H9 (cell line): ENCODE measurements around the gene PACSIN3. TPM values are rescaled to one million over a fixed set of nuclear protein-coding genes. Genes with fewer than 3 reads are reported as not detected.
A peak's percentile ranks its signal among the peaks of the same experiment; 100 is the strongest.

Source experiments
- DNase-seq: peaks from one replicate; pipeline ENCODE4 v3.0.0-alpha.2; 2017
- H2AFZ ChIP-seq: one replicate; pipeline ENCODE4 v1.6.1; 2013; ENCODE audit warnings: mild to moderate bottlenecking, low read length, control low read depth, moderate library complexity
- H2AK5ac ChIP-seq: 2 replicates; pipeline ENCODE4 v1.6.1; 2013; ENCODE audit warnings: low read length, control low read depth, mixed read lengths; ENCODE audit not compliant: insufficient read length
- H2BK120ac ChIP-seq: one replicate; pipeline ENCODE4 v1.6.1; 2013; ENCODE audit warnings: low read depth, mild to moderate bottlenecking, low read length, control low read depth, inconsistent platforms; ENCODE audit not compliant: poor library complexity, severe bottlenecking
- H2BK12ac ChIP-seq: 2 replicates; pipeline ENCODE4 v1.6.1; 2013; ENCODE audit warnings: low read length, control low read depth, mixed read lengths, low read depth; ENCODE audit not compliant: insufficient read length
- H2BK15ac ChIP-seq: 2 replicates; pipeline ENCODE4 v1.6.1; 2013; ENCODE audit warnings: low read depth, low read length, control low read depth
- H2BK20ac ChIP-seq: one replicate; pipeline ENCODE4 v1.6.1; 2013; ENCODE audit warnings: low read depth, mild to moderate bottlenecking, low read length, control low read depth, inconsistent platforms; ENCODE audit not compliant: poor library complexity, severe bottlenecking
- H2BK5ac ChIP-seq: 2 replicates; pipeline ENCODE4 v1.6.1; 2013; ENCODE audit warnings: low read length, control low read depth, mixed read lengths; ENCODE audit not compliant: insufficient read length
- H3K14ac ChIP-seq: 2 replicates; pipeline ENCODE4 v1.6.1; 2013; ENCODE audit warnings: low read length, control low read depth; ENCODE audit not compliant: insufficient read depth
- H3K18ac ChIP-seq: 2 replicates; pipeline ENCODE4 v1.6.1; 2013; ENCODE audit warnings: low read depth, mild to moderate bottlenecking, mixed read lengths, low read length, control low read depth; ENCODE audit not compliant: insufficient read length
- H3K23ac ChIP-seq: 2 replicates; pipeline ENCODE4 v1.6.1; 2013; ENCODE audit warnings: low read length, control low read depth, mixed read lengths, low read depth; ENCODE audit not compliant: insufficient read length
- H3K23me2 ChIP-seq: 2 replicates; pipeline ENCODE4 v1.6.1; 2013; ENCODE audit warnings: low read depth, mild to moderate bottlenecking, mixed read lengths, low read length, control low read depth; ENCODE audit not compliant: insufficient read length, poor library complexity, severe bottlenecking
- H3K27ac ChIP-seq: 2 replicates; pipeline ENCODE4 v1.5.1; 2013; ENCODE audit warnings: low read length, control low read depth, mixed read lengths, low read depth; ENCODE audit not compliant: insufficient read length
- H3K27me3 ChIP-seq: 2 replicates; pipeline ENCODE4 v1.6.1; 2013; ENCODE audit warnings: low read length, control low read depth, inconsistent platforms; ENCODE audit not compliant: insufficient read depth
- H3K4ac ChIP-seq: 2 replicates; pipeline ENCODE4 v1.6.1; 2013; ENCODE audit warnings: low read depth, mild to moderate bottlenecking, control low read depth, inconsistent platforms, low read length, moderate library complexity
- H3K4me1 ChIP-seq: 2 replicates; pipeline ENCODE4 v1.6.1; 2013; ENCODE audit warnings: low read length, control low read depth, inconsistent platforms; ENCODE audit not compliant: insufficient read depth
- H3K4me2 ChIP-seq: 2 replicates; pipeline ENCODE4 v1.6.1; 2013; ENCODE audit warnings: low read length, control low read depth, mixed read lengths; ENCODE audit not compliant: insufficient read length, insufficient read depth
- H3K56ac ChIP-seq: 2 replicates; pipeline ENCODE4 v1.6.1; 2013; ENCODE audit warnings: low read depth, mild to moderate bottlenecking, mixed read lengths, low read length, control low read depth; ENCODE audit not compliant: insufficient read length
- H3K79me1 ChIP-seq: 2 replicates; pipeline ENCODE4 v1.6.1; 2013; ENCODE audit warnings: low read depth, mild to moderate bottlenecking, moderate library complexity, low read length, control low read depth, inconsistent platforms; ENCODE audit not compliant: insufficient read depth, poor library complexity, severe bottlenecking
- H3K79me2 ChIP-seq: 2 replicates; pipeline ENCODE4 v1.6.1; 2013; ENCODE audit warnings: low read length, control low read depth, inconsistent platforms; ENCODE audit not compliant: insufficient read depth
- H3K9ac ChIP-seq: 2 replicates; pipeline ENCODE4 v1.6.1; 2013; ENCODE audit warnings: low read length, control low read depth, mixed read lengths; ENCODE audit not compliant: insufficient read length; ENCODE audit errors: extremely low read depth
- H3K9me3 ChIP-seq: one replicate; pipeline ENCODE4 v1.6.1; 2013; ENCODE audit warnings: low read depth, low read length, inconsistent platforms; ENCODE audit not compliant: control insufficient read depth
- H3T11ph ChIP-seq: one replicate; pipeline ENCODE4 v1.6.1; 2013; ENCODE audit warnings: mild to moderate bottlenecking, low read length, control low read depth, inconsistent platforms
- H4K20me1 ChIP-seq: one replicate; pipeline ENCODE4 v1.6.1; 2013; ENCODE audit not compliant: control insufficient read depth, insufficient read length, insufficient read depth
- H4K5ac ChIP-seq: 2 replicates; pipeline ENCODE4 v1.6.1; 2013; ENCODE audit warnings: low read depth, mild to moderate bottlenecking, mixed read lengths, low read length, control low read depth; ENCODE audit not compliant: insufficient read length
- H4K8ac ChIP-seq: replicated peaks from 2 replicates; pipeline ENCODE4 v1.6.1; 2013; ENCODE audit warnings: low read length, control low read depth, mixed read lengths, low read depth; ENCODE audit not compliant: insufficient read length
- H4K91ac ChIP-seq: 2 replicates; pipeline ENCODE4 v1.6.1; 2013; ENCODE audit warnings: low read depth, mild to moderate bottlenecking, moderate library complexity, mixed read lengths, low read length, control low read depth; ENCODE audit not compliant: insufficient read length
- H3K27ac Mint-ChIP-seq, 3 experiments: 2 replicates in 2 of 3; 3 replicates in 1 of 3; pipeline ENCODE4 v1.8.0; 2020 to 2021; ENCODE audit warnings: mixed read lengths in 3 of 3, mild to moderate bottlenecking in 1 of 3, moderate library complexity in 1 of 3
- H3K27me3 Mint-ChIP-seq: 2 replicates; pipeline ENCODE4 v1.8.0; 2021; ENCODE audit warnings: low read depth, mild to moderate bottlenecking, moderate library complexity, mixed read lengths
- H3K36me3 Mint-ChIP-seq, 3 experiments: 2 replicates in 2 of 3; 3 replicates in 1 of 3; pipeline ENCODE4 v1.8.0; 2020 to 2021; ENCODE audit warnings: low read depth in 3 of 3, mixed read lengths in 3 of 3; ENCODE audit not compliant: insufficient read depth in 1 of 3
- H3K4me1 Mint-ChIP-seq, 2 experiments: 2 replicates each; pipeline ENCODE4 v1.8.0; 2020; ENCODE audit warnings: mixed read lengths in 2 of 2
- H3K4me3 Mint-ChIP-seq, 2 experiments: 2 replicates in 1 of 2; 3 replicates in 1 of 2; pipeline ENCODE4 v1.8.0; 2020 to 2021; ENCODE audit warnings: mild to moderate bottlenecking in 2 of 2, mixed read lengths in 2 of 2, moderate library complexity in 1 of 2
- H3K9me3 Mint-ChIP-seq, 2 experiments: 2 replicates in 1 of 2; 3 replicates in 1 of 2; pipeline ENCODE4 v1.8.0; 2020; ENCODE audit warnings: mild to moderate bottlenecking in 2 of 2, mixed read lengths in 2 of 2, moderate library complexity in 1 of 2
- WGBS: extraction: QIAGEN DNeasy Blood & Tissue Kit; methylation state at CpG from one replicate; pipeline ENCODE4 v1.1.7; 2013; ENCODE audit warnings: missing lambda C conversion rate, low lambda C conversion rate, mixed read lengths; ENCODE audit not compliant: insufficient read length; ENCODE audit errors: extremely low coverage; 5-methylcytosine and 5-hydroxymethylcytosine counted together
- total RNA-seq: library from RNA; stranded (reverse); gene quantifications from 2 replicates; pipeline ENCODE4 v1.2.1, GENCODE V29; 2021
- TF ChIP-seq, protein P1 (sequence below): fragments of 200-600 bp; sonication (generic); conservative IDR thresholded peaks from 3 replicates; pipeline ENCODE4 v1.8.0; 2021; ENCODE audit warnings: antibody characterized with exemption, mild to moderate bottlenecking

The PACSIN3 gene
- total RNA-seq, 1 experiment from 2014 or later = 63.0 TPM

DNA sequence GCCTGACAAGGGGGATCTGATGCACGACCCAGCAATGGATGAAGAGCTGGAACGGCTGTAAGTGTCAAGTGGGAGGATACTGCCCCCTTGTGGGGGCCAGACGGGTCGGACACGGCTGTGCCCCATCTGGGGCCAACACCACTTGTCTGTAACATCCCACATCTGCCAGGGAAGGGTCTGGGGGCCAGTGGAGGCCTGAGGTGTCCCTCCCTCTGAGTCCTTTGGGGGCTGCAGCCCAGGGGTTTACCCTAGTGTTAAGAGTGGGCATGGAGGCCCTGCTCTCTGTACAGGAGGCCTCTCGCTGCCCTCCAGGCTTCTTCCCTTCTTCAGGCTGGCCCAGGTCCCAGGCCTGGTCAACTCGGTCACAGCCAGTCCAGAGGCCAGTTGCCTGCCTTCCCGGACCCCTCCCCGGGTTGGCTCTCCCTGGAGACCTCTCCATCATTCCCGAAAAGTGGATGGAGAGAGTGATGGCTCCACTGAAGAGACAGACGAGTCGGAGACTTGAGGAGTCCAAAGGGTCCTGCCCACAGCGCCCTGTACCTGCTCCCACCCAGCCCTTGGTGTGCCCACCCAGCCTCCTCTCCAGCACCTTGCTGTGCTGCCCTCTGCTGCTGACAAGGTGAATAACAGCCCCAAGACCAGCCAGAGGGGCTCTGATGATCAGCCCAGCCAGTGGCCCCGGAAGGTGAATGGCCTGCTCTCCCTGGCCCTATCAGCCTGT, 24.9 kb downstream of the PACSIN3 start:
- Histone ChIP-seq H3T11ph (no peak overlapping the region), H3K14ac (no peak overlapping the region), H3K9ac (no peak overlapping the region), H4K91ac (no peak overlapping the region), H3K79me1 (no peaks in the 10 kb centered on the region), H3K4me2 (no peak overlapping the region), H3K79me2 (no peaks in the 10 kb centered on the region), H4K5ac (no peak overlapping the region), H3K4ac (no peak overlapping the region), H3K27me3 (no peaks in the 10 kb centered on the region), H2BK15ac (no peak overlapping the region), H2BK120ac (no peak overlapping the region), H3K56ac (no peak overlapping the region), H3K9me3 (no peaks in the 10 kb centered on the region), H3K23ac (no peak overlapping the region), H2AK5ac (no peak overlapping the region), H2BK20ac (no peak overlapping the region), H3K4me1 (no peaks in the 10 kb centered on the region), H3K18ac (no peak overlapping the region), H2BK5ac (no peak overlapping the region), H3K27ac (no peak overlapping the region), H3K23me2 (no peaks in the 10 kb centered on the region), H2BK12ac (no peak overlapping the region), H4K8ac (no peak overlapping the region), H2AFZ (no peak overlapping the region), H4K20me1 (no peaks in the 10 kb centered on the region)
- Mint-ChIP-seq H3K27ac (peak overlapping the region in 1 of 3 experiments; percentile 10; a peak in 1 of 7 replicates), H3K27me3 (no peaks in the 10 kb centered on the region; the same call in 1 of the 2 replicates), H3K4me3 (no peak overlapping the region), H3K4me1 (peaks cover 5 to 11% of the 10 kb centered on the region in 2 experiments; a peak in 1 of 4 replicates), H3K9me3 (no peaks in the 10 kb centered on the region; a peak in 1 of 5 replicates), H3K36me3 (peaks cover 8 to 27% (median 21%) of the 10 kb centered on the region in 3 experiments)
- WGBS = no CpG with 5 or more reads among the region's 14 CpGs
- TF ChIP-seq, protein P1, sequence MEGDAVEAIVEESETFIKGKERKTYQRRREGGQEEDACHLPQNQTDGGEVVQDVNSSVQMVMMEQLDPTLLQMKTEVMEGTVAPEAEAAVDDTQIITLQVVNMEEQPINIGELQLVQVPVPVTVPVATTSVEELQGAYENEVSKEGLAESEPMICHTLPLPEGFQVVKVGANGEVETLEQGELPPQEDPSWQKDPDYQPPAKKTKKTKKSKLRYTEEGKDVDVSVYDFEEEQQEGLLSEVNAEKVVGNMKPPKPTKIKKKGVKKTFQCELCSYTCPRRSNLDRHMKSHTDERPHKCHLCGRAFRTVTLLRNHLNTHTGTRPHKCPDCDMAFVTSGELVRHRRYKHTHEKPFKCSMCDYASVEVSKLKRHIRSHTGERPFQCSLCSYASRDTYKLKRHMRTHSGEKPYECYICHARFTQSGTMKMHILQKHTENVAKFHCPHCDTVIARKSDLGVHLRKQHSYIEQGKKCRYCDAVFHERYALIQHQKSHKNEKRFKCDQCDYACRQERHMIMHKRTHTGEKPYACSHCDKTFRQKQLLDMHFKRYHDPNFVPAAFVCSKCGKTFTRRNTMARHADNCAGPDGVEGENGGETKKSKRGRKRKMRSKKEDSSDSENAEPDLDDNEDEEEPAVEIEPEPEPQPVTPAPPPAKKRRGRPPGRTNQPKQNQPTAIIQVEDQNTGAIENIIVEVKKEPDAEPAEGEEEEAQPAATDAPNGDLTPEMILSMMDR = peak; percentile 76
- DNase-seq = peak; percentile 88
